H1 (cell line): ENCODE measurements around the gene VWF. TPM values are rescaled to one million over a fixed set of nuclear protein-coding genes. Genes with fewer than 3 reads are reported as not detected.

ENCODE experiments used
- EZH2 ChIP-seq: fragments of 200-600 bp; sonication (generic); IDR thresholded peaks from 2 replicates; pipeline ENCODE4 v1.7.1; 2012; ENCODE audit warnings: low read depth, mild to moderate bottlenecking, moderate library complexity, low read length, inconsistent platforms; ENCODE audit not compliant: severe bottlenecking
- GTF2F1 ChIP-seq: IDR thresholded peaks from 2 replicates; pipeline ENCODE4 v1.6.1; 2012; ENCODE audit warnings: low read depth, low read length, improper control_type of control experiment, borderline replicate concordance
- POU5F1 ChIP-seq: IDR thresholded peaks from 2 replicates; pipeline ENCODE4 v1.6.1; 2011; ENCODE audit warnings: low read depth, mild to moderate bottlenecking, low read length, moderate library complexity
- RAD21 ChIP-seq, 2 experiments: IDR thresholded peaks in 1 of 2; conservative IDR thresholded peaks in 1 of 2; 2 replicates each; pipeline ENCODE4 v1.6.1; 2011; ENCODE audit warnings: low read depth in 2 of 2, low read length in 2 of 2, improper control_type of control experiment in 1 of 2, inconsistent platforms in 1 of 2, mild to moderate bottlenecking in 1 of 2, moderate library complexity in 1 of 2
- RNF2 ChIP-seq: fragments of 200-900, 300-1000 bp; sonication (generic); IDR thresholded peaks from 2 replicates; pipeline ENCODE4 v1.7.1; 2016; ENCODE audit warnings: borderline replicate concordance, low read depth, mild to moderate bottlenecking, antibody characterized with exemption, low read length; ENCODE audit not compliant: poor library complexity, severe bottlenecking; ENCODE audit errors: missing control alignments
- RXRA ChIP-seq: IDR thresholded peaks from 2 replicates; pipeline ENCODE4 v1.6.1; 2011; ENCODE audit warnings: low read depth, mild to moderate bottlenecking, low read length, moderate library complexity; ENCODE audit not compliant: insufficient read depth
- SAP30 ChIP-seq: fragments of 300-600 bp; sonication (generic); IDR thresholded peaks from 2 replicates; pipeline ENCODE4 v1.7.1; 2012; ENCODE audit warnings: low read length, moderate library complexity, mild to moderate bottlenecking, inconsistent platforms; ENCODE audit not compliant: insufficient read depth, insufficient replicate concordance
- SP1 ChIP-seq: IDR thresholded peaks from 2 replicates; pipeline ENCODE4 v1.6.1; 2011; ENCODE audit warnings: low read depth, low read length
- polyA plus RNA-seq, 7 experiments: library from polyadenylated mRNA; depleted of rRNA in 3 of 7; stranded (reverse) in 5 of 7; unstranded in 2 of 7; fragments of >200 nt in 5 of 7; fragments of 200-250 nt in 2 of 7; gene quantifications; 1 replicate in 5 of 7; 2 replicates in 1 of 7; 4 replicates in 1 of 7; pipeline versions ENCODE4 v1.2.1 to v1.2.3, GENCODE V29; 2011 to 2013; ENCODE audit warnings: missing spikeins in 2 of 7, mixed read lengths in 2 of 7
- total RNA-seq: library from RNA; stranded (reverse); fragmentation: NEBNext Ultra II Directional; extraction: Animal tissue kit (Norgen Biotek cat#: 25700); gene quantifications from 2 replicates; pipeline ENCODE4 v1.2.1, GENCODE V29; 2021
- TF ChIP-seq, protein P1 (sequence below): fragments of 300-600 bp; sonication (generic); IDR thresholded peaks from 2 replicates; pipeline ENCODE4 v1.7.1; 2012; ENCODE audit warnings: low read length, moderate library complexity, mild to moderate bottlenecking, inconsistent platforms; ENCODE audit not compliant: insufficient replicate concordance
- TF ChIP-seq, protein P2 (sequence below): IDR thresholded peaks from 2 replicates; pipeline ENCODE4 v1.6.1; 2012; ENCODE audit warnings: inconsistent platforms

VWF gene
- total and polyA plus RNA-seq, 2 of the 8 experiments (the other 6 are each of a cell fraction or from before 2014, with no cell fraction given) = 0.39 to 0.60 TPM

DNA sequence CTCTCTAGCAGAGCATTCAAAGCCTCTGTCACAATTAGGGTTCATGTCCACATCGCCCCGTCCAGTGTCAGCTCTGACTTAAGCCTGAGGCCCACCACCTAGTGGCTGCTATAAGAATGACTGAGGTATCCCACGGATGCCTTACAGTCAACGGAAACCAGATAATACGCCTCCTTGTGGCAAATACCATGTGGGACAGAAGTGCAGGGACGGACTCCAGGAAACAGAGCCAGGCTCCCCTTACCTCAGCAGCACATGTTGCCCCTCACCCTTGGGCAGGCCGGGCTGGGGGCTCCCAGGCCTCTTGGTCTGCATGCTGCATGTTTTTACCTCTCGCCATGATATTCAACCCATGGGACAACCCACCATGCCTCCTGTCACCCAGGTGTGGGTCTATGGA, 86.3 kb downstream of the VWF start (continued):
- TF ChIP-seq, protein P1, sequence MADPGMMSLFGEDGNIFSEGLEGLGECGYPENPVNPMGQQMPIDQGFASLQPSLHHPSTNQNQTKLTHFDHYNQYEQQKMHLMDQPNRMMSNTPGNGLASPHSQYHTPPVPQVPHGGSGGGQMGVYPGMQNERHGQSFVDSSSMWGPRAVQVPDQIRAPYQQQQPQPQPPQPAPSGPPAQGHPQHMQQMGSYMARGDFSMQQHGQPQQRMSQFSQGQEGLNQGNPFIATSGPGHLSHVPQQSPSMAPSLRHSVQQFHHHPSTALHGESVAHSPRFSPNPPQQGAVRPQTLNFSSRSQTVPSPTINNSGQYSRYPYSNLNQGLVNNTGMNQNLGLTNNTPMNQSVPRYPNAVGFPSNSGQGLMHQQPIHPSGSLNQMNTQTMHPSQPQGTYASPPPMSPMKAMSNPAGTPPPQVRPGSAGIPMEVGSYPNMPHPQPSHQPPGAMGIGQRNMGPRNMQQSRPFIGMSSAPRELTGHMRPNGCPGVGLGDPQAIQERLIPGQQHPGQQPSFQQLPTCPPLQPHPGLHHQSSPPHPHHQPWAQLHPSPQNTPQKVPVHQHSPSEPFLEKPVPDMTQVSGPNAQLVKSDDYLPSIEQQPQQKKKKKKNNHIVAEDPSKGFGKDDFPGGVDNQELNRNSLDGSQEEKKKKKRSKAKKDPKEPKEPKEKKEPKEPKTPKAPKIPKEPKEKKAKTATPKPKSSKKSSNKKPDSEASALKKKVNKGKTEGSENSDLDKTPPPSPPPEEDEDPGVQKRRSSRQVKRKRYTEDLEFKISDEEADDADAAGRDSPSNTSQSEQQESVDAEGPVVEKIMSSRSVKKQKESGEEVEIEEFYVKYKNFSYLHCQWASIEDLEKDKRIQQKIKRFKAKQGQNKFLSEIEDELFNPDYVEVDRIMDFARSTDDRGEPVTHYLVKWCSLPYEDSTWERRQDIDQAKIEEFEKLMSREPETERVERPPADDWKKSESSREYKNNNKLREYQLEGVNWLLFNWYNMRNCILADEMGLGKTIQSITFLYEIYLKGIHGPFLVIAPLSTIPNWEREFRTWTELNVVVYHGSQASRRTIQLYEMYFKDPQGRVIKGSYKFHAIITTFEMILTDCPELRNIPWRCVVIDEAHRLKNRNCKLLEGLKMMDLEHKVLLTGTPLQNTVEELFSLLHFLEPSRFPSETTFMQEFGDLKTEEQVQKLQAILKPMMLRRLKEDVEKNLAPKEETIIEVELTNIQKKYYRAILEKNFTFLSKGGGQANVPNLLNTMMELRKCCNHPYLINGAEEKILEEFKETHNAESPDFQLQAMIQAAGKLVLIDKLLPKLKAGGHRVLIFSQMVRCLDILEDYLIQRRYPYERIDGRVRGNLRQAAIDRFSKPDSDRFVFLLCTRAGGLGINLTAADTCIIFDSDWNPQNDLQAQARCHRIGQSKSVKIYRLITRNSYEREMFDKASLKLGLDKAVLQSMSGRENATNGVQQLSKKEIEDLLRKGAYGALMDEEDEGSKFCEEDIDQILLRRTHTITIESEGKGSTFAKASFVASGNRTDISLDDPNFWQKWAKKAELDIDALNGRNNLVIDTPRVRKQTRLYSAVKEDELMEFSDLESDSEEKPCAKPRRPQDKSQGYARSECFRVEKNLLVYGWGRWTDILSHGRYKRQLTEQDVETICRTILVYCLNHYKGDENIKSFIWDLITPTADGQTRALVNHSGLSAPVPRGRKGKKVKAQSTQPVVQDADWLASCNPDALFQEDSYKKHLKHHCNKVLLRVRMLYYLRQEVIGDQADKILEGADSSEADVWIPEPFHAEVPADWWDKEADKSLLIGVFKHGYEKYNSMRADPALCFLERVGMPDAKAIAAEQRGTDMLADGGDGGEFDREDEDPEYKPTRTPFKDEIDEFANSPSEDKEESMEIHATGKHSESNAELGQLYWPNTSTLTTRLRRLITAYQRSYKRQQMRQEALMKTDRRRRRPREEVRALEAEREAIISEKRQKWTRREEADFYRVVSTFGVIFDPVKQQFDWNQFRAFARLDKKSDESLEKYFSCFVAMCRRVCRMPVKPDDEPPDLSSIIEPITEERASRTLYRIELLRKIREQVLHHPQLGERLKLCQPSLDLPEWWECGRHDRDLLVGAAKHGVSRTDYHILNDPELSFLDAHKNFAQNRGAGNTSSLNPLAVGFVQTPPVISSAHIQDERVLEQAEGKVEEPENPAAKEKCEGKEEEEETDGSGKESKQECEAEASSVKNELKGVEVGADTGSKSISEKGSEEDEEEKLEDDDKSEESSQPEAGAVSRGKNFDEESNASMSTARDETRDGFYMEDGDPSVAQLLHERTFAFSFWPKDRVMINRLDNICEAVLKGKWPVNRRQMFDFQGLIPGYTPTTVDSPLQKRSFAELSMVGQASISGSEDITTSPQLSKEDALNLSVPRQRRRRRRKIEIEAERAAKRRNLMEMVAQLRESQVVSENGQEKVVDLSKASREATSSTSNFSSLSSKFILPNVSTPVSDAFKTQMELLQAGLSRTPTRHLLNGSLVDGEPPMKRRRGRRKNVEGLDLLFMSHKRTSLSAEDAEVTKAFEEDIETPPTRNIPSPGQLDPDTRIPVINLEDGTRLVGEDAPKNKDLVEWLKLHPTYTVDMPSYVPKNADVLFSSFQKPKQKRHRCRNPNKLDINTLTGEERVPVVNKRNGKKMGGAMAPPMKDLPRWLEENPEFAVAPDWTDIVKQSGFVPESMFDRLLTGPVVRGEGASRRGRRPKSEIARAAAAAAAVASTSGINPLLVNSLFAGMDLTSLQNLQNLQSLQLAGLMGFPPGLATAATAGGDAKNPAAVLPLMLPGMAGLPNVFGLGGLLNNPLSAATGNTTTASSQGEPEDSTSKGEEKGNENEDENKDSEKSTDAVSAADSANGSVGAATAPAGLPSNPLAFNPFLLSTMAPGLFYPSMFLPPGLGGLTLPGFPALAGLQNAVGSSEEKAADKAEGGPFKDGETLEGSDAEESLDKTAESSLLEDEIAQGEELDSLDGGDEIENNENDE = no peak
- TF ChIP-seq RXRA = no peak
- no peak for TF ChIP-seq POU5F1
- TF ChIP-seq RNF2 = no peak
- TF ChIP-seq, protein P2, sequence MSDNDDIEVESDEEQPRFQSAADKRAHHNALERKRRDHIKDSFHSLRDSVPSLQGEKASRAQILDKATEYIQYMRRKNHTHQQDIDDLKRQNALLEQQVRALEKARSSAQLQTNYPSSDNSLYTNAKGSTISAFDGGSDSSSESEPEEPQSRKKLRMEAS = peak; percentile 82
- TF ChIP-seq EZH2 = no peak
- TF ChIP-seq GTF2F1 = no peak
- TF ChIP-seq SP1 = no peak
- no peak for TF ChIP-seq SAP30
- TF ChIP-seq RAD21 (IDR thresholded peaks at IDR 0.05 in 1 of 2, conservative IDR thresholded peaks at IDR 0.05 in 1 of 2; ENCODE audit: low read depth in 2 of 2, low read length in 2 of 2) = peak; percentile 74 to 82
